HepG2 (cell line): ENCODE measurements around the gene MED13L. TPM values are rescaled to one million over a fixed set of nuclear protein-coding genes. Genes with fewer than 3 reads are reported as not detected.

Experiments used
- ATAC-seq: fragments of 200-7000 bp; cut with Tn5 transposase; 3 replicates; pipeline ENCODE4 v1.9.1; 2020; ENCODE audit warnings: mild to moderate bottlenecking, moderate library complexity
- BruUV-seq: library from RNA; stranded (reverse); fragments of 400-500 nt; replicated peaks from 2 replicates; lab custom pipeline; 2021; lab: Mats Ljungman, UMichigan
- CTCF ChIA-PET: fragments of 300-600 bp; formaldehyde crosslinking; extraction: SDS; loops from one replicate; lab custom pipeline; 2021; ENCODE audit warnings: low total read pairs, inconsistent platforms, low intra/inter-chr PET ratio; lab: Yijun Ruan, JAX
- POLR2A ChIA-PET: fragments of 350-600 bp; sonication (Branson Sonifier 250); formaldehyde crosslinking; loops from one replicate; lab custom pipeline; 2020; ENCODE audit warnings: antibody characterized with exemption, inconsistent platforms; lab: Yijun Ruan, JAX
- DNase-seq: peaks from one replicate; pipeline ENCODE4 v3.0.0-alpha.2; 2015; ENCODE audit warnings: low spot score
- FAIRE-seq: peaks from 3 replicates; lab custom pipeline; 2011; peaks lifted over from hg19 to GRCh38; lab: Jason Lieb, UNC
- H2AFZ ChIP-seq: one replicate; pipeline ENCODE4 v1.6.1; 2011; ENCODE audit warnings: low read length, inconsistent platforms
- H3K27ac ChIP-seq: fragments of 300-600 bp; 3 replicates; pipeline ENCODE4 v1.8.0; 2011; ENCODE audit warnings: mixed run types, mild to moderate bottlenecking, mixed read lengths, low read length, inconsistent platforms; ENCODE audit not compliant: insufficient read depth; ENCODE audit errors: extremely low read length
- H3K27me3 ChIP-seq, 2 experiments: fragments of 200-600 bp in 1 of 2; 2 replicates in 1 of 2; 3 replicates in 1 of 2; pipeline versions ENCODE4 v1.6.0 to v1.8.0; 2011; ENCODE audit warnings: low read length in 2 of 2, mild to moderate bottlenecking in 2 of 2, moderate library complexity in 2 of 2, inconsistent platforms in 1 of 2; ENCODE audit not compliant: insufficient read depth in 2 of 2, control insufficient read depth in 1 of 2
- H3K36me3 ChIP-seq, 2 experiments: fragments of 200-600 bp in 1 of 2; replicated peaks in 1 of 2; 2 replicates in 1 of 2; 3 replicates in 1 of 2; pipeline versions ENCODE4 v1.5.1 to v1.8.0; 2011; ENCODE audit warnings: low read length in 2 of 2, inconsistent platforms in 1 of 2; ENCODE audit not compliant: insufficient read depth in 2 of 2, control insufficient read depth in 1 of 2
- H3K4me1 ChIP-seq: 2 replicates; pipeline ENCODE4 v1.5.1; 2012; ENCODE audit warnings: low read length, inconsistent platforms; ENCODE audit not compliant: insufficient read depth
- H3K4me2 ChIP-seq: 2 replicates; pipeline ENCODE4 v1.6.0; 2011; ENCODE audit warnings: low read depth, low read length, inconsistent platforms
- H3K4me3 ChIP-seq, 3 experiments: fragments of 200-600 bp in 1 of 3; sonication (generic), shearing (Covaris generic) in 1 of 3; replicated peaks in 1 of 3; 2 replicates each; pipeline ENCODE4 v1.5.1; 2011 to 2016; ENCODE audit warnings: low read length in 3 of 3, inconsistent platforms in 2 of 3, low read depth in 2 of 3, mild to moderate bottlenecking in 2 of 3, control low read depth in 1 of 3, mixed read lengths in 1 of 3; ENCODE audit not compliant: insufficient read depth in 1 of 3
- H3K79me2 ChIP-seq: one replicate; pipeline ENCODE4 v1.6.1; 2011; ENCODE audit warnings: low read length, inconsistent platforms; ENCODE audit not compliant: insufficient read depth
- H3K9ac ChIP-seq: 2 replicates; pipeline ENCODE4 v1.6.0; 2011; ENCODE audit warnings: mild to moderate bottlenecking, low read depth, low read length, inconsistent platforms; ENCODE audit not compliant: insufficient read depth
- H3K9me3 ChIP-seq: 2 replicates; pipeline ENCODE4 v1.5.1; 2012; ENCODE audit warnings: mild to moderate bottlenecking, low read length
- H4K20me1 ChIP-seq: 2 replicates; pipeline ENCODE4 v1.6.0; 2011; ENCODE audit warnings: inconsistent platforms, mild to moderate bottlenecking, low read length, moderate library complexity; ENCODE audit not compliant: insufficient read depth
- GFI1 ChIP-seq: sonication (generic); formaldehyde crosslinking; IDR thresholded peaks from 2 replicates; pipeline ENCODE4 v1.5.0; 2020; ENCODE audit warnings: missing genetic modification reagents, mild to moderate bottlenecking, borderline replicate concordance
- NFKBIZ ChIP-seq: IDR thresholded peaks from 2 replicates; pipeline ENCODE4 v1.6.1; 2018; ENCODE audit warnings: missing genetic modification reagents, missing compliant biosample characterization
- XBP1 ChIP-seq: sonication (generic); formaldehyde crosslinking; IDR thresholded peaks from 2 replicates; pipeline ENCODE4 v1.5.0; 2020; ENCODE audit warnings: missing genetic modification reagents
- ZBTB8A ChIP-seq: sonication (generic); formaldehyde crosslinking; IDR thresholded peaks from 2 replicates; pipeline ENCODE4 v1.4.0; 2020; ENCODE audit warnings: mild to moderate bottlenecking, low read depth, missing genetic modification reagents, borderline replicate concordance
- ZFP36L2 ChIP-seq: sonication (generic); formaldehyde crosslinking; IDR thresholded peaks from 2 replicates; pipeline ENCODE4 v1.4.0; 2020; ENCODE audit warnings: missing genetic modification reagents
- ZNF224 ChIP-seq: sonication (generic); formaldehyde crosslinking; IDR thresholded peaks from 2 replicates; pipeline ENCODE4 v1.5.0; 2020; ENCODE audit warnings: mild to moderate bottlenecking, missing genetic modification reagents
- WGBS: methylation state at CpG from one replicate; pipeline ENCODE4 v1.1.6; 2017; ENCODE audit warnings: low lambda C conversion rate; 5-methylcytosine and 5-hydroxymethylcytosine counted together
- in situ Hi-C: cut with HindIII; loops from 2 replicates; pipeline ENCODE4 v1.10.0; 2017; ENCODE audit warnings: low pct_unique_long_range_greater_than_20kb; ENCODE audit not compliant: extremely low pct_ligation_motif_present
- intact Hi-C: fragments of 100-400 bp; cut with micrococcal nuclease; formaldehyde crosslinking; loops from one replicate; pipeline ENCODE4 v1.10.0; 2022; ENCODE audit not compliant: unreplicated experiment
- polyA plus RNA-seq, 8 experiments: library from polyadenylated mRNA; depleted of rRNA in 3 of 8; stranded (reverse) in 7 of 8; unstranded in 1 of 8; fragments of >200 nt; fragmentation: Illumina TruSeq in 4 of 8; extraction: Trizol in 4 of 8; gene quantifications; 2 replicates each; pipeline versions ENCODE4 v1.2.1 to v1.2.3, GENCODE V29; 2011 to 2016; ENCODE audit warnings: low read depth in 4 of 8, missing spikeins in 1 of 8, mixed read lengths in 1 of 8; ENCODE audit not compliant: insufficient read depth in 1 of 8
- total RNA-seq, 5 experiments: library from RNA; depleted of rRNA; stranded (reverse); fragments of >200 nt; fragmentation: Illumina TruSeq; extraction: Trizol; gene quantifications; 2 replicates each; pipeline ENCODE4 v1.2.3, GENCODE V29; 2016; ENCODE audit warnings: low read depth in 1 of 5
- TF ChIP-seq, protein P1 (sequence below): sonication (generic); formaldehyde crosslinking; IDR thresholded peaks from 2 replicates; pipeline ENCODE4 v1.9.0; 2021; ENCODE audit warnings: missing genetic modification reagents, mild to moderate bottlenecking, borderline replicate concordance
- TF ChIP-seq, protein P2 (sequence below): sonication (generic); formaldehyde crosslinking; IDR thresholded peaks from 2 replicates; pipeline ENCODE4 v1.4.0; 2020; ENCODE audit warnings: mild to moderate bottlenecking, missing genetic modification reagents

The MED13L gene
- total and polyA plus RNA-seq, 2 of the 13 experiments (the other 11 are each of a cell fraction or from before 2014, with no cell fraction given), result 24.8 to 38.9 TPM

DNA sequence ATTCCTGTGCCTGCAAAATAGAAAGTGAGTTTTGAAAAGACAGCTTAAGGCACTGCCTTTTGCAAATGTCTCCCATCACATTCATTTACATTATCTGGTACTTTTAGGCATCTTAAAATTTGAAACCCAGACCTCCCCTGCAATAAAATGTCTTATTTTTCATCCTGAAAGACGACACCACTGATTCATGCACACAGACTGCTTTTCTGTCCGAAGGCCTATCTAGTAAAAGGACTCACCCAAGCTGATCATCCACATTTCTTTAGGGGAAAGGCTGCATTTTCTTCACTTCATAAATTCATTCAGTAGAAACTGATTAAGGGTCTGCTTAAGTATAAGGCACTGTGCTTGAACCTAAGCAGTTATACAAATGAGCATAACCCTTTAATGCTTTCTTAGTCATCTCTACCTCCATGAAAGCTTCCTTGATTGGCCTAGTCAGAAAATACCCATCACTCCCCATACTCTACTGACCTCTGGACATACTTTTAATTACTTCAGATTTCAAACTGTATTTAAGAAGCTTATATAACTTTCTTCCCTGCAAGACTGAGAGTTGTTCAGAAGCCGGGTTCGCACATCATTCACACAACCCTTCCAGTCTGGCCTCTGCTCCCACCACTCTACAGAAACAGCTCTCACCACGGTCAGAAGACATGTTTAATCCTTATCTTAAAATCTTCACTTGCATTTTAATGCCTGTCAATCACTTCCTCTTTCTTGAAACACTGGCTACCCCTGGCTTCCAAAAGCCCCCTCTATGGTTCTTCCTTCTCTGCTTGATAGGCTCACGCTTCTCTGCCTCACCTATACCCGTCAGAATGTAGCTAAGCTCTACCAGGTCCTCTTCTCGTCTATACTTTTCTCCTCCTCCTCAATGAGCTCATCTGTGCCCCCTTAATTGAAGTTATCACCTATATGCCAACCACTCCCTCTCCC lies 288.6 kb downstream of the MED13L start:
- CTCF ChIA-PET, result no interaction called here
- BruUV-seq, result no TSS peak
- TF ChIP-seq, protein P1, sequence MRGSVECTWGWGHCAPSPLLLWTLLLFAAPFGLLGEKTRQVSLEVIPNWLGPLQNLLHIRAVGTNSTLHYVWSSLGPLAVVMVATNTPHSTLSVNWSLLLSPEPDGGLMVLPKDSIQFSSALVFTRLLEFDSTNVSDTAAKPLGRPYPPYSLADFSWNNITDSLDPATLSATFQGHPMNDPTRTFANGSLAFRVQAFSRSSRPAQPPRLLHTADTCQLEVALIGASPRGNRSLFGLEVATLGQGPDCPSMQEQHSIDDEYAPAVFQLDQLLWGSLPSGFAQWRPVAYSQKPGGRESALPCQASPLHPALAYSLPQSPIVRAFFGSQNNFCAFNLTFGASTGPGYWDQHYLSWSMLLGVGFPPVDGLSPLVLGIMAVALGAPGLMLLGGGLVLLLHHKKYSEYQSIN, result no peak
- TF ChIP-seq ZNF224 (CRISPR knock-in tag) (no peak), XBP1 (no peak), ZFP36L2 (no peak), ZBTB8A (CRISPR knock-in tag) (no peak), NFKBIZ (CRISPR knock-in tag) (no peak), GFI1 (CRISPR knock-in tag) (no peak)
- TF ChIP-seq, protein P2, sequence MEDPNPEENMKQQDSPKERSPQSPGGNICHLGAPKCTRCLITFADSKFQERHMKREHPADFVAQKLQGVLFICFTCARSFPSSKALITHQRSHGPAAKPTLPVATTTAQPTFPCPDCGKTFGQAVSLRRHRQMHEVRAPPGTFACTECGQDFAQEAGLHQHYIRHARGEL (CRISPR knock-in tag), result no peak

More for the DNA sequence above, 288.6 kb downstream of the MED13L start:
- no peaks in the 10 kb centered on the region for H3K27me3 ChIP-seq
- no peak overlapping the region for H3K4me3 ChIP-seq
- in situ Hi-C loops, result no loop called here
- H3K4me2 ChIP-seq, result no peak overlapping the region
- peaks cover 8% of the 10 kb centered on the region for H3K4me1 ChIP-seq
- POLR2A ChIA-PET, result no interaction called here
- H3K9me3 ChIP-seq, result no peaks in the 10 kb centered on the region
- H3K36me3 ChIP-seq, result peaks cover 14 to 44% of the 10 kb centered on the region in 2 experiments
- 96% methylated on average over 8 of the region's 8 CpGs for WGBS
- no peak for FAIRE-seq
- H4K20me1 ChIP-seq, result no peaks in the 10 kb centered on the region
- intact Hi-C loops, result no loop called here
- no peak for DNase-seq
- H3K79me2 ChIP-seq, result no peaks in the 10 kb centered on the region
- ATAC-seq, result no peak
- no peak overlapping the region for H3K27ac ChIP-seq
- no peak overlapping the region for H3K9ac ChIP-seq
- H2AFZ ChIP-seq, result no peak overlapping the region
